ENCODE data around the gene NKTR.

NKTR gene

DNA sequence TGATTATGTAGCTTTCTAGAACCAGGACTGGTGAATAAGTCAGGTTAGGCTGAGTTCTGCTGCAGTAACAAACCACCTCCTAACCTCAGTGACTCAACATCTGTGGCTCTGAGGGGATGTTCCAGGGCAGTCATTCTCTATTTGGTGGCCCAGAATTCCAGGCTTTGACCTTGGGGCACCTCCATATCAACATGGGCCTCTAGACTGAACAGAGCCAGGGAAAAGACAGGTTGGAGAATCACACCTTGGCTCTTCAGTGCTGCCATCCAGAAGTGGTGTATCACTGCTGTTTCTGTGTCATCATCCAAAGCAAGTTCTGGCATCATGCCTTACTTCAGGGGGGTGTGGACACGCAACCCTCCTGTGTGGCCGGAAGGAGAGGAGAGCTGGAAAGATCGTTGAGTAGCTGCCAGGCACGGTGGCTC lies 68.3 kb downstream of the NKTR start:
- TF ChIP-seq, protein P1, sequence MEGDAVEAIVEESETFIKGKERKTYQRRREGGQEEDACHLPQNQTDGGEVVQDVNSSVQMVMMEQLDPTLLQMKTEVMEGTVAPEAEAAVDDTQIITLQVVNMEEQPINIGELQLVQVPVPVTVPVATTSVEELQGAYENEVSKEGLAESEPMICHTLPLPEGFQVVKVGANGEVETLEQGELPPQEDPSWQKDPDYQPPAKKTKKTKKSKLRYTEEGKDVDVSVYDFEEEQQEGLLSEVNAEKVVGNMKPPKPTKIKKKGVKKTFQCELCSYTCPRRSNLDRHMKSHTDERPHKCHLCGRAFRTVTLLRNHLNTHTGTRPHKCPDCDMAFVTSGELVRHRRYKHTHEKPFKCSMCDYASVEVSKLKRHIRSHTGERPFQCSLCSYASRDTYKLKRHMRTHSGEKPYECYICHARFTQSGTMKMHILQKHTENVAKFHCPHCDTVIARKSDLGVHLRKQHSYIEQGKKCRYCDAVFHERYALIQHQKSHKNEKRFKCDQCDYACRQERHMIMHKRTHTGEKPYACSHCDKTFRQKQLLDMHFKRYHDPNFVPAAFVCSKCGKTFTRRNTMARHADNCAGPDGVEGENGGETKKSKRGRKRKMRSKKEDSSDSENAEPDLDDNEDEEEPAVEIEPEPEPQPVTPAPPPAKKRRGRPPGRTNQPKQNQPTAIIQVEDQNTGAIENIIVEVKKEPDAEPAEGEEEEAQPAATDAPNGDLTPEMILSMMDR (IDR thresholded peaks at IDR 0.05): no peak
- TF ChIP-seq ZFX (IDR thresholded peaks at IDR 0.05; ENCODE audit: borderline replicate concordance): no peak

DNA sequence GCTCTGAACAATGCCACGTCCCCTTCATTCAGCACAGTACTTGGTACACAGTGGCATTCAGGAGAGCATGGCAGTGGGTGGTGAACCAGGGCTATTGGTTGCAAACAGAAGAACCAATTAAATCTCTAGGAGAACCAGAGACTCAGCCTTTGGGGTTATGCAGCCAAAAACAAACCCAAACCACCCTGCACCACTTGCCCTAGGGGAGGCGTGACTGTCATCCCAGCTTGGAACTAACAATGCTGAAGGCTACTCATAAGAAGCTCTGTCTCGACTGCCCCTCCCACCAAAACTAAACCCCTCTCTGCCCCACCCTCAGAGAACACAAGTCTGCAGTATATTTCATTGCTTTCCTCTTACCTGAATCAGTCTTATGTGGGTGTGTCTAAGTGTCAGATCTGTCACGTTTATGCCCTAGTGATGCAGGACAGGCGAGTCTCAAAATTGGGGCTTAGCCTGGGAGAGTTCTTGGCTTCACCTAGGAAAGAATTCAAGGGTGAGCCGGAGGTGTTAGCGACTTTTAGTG lies 69.6 kb downstream of the NKTR start:
- no peak overlapping the region for H3K27ac ChIP-seq
- TF ChIP-seq, protein P1 (IDR thresholded peaks at IDR 0.05): no peak
- TF ChIP-seq ZFX (IDR thresholded peaks at IDR 0.05; ENCODE audit: borderline replicate concordance): no peak

More for the DNA sequence above, 68.3 kb downstream of the NKTR start:
- H3K27ac ChIP-seq: no peak overlapping the region

DNA sequence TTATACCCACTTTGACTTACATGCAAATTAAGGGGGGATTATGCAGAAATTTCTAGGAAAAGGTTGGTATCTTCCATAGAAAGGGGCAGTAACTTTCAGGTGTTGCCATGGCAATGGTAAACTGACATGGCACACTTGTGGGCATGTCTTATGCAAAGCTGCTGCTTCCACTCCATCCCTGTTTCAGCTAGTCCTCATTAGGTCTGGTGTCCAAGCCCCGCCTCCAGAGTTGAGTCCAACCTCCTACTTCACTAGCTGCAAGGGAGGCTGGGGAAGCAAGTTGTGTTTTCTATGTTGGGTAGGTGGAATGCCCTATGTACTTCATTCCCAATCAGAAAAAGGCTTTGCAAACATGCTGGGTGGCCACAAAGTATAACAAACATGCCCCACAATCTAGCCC lies 70.2 kb downstream of the NKTR start:
- TF ChIP-seq, protein P1 (IDR thresholded peaks at IDR 0.05): no peak
- TF ChIP-seq ZFX (IDR thresholded peaks at IDR 0.05; ENCODE audit: borderline replicate concordance): no peak

DNA sequence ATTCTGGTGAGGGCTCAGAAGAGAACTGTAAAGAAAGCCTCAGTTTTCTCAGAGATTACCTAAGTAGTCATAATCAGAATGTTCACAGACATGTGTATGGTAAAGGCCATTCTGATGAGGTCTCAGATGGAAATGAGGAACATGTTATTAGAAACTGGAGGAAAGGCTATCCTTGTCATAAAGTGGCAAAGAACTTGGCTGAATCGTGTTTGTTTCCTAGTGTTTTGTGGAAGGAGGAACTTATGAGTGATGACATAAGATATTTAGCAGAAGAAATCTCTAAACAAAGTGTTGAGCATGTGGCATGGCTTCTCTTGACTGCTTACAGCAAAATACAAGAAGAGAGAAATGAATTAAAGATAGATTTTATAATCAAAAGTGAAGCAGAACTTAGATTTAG lies 72.0 kb downstream of the NKTR start:
- TF ChIP-seq, protein P1 (IDR thresholded peaks at IDR 0.05): no peak
- TF ChIP-seq ZFX (IDR thresholded peaks at IDR 0.05; ENCODE audit: borderline replicate concordance): no peak
- H3K27ac ChIP-seq: no peak overlapping the region

More for the DNA sequence above, 70.2 kb downstream of the NKTR start:
- no peak overlapping the region for H3K27ac ChIP-seq

DNA sequence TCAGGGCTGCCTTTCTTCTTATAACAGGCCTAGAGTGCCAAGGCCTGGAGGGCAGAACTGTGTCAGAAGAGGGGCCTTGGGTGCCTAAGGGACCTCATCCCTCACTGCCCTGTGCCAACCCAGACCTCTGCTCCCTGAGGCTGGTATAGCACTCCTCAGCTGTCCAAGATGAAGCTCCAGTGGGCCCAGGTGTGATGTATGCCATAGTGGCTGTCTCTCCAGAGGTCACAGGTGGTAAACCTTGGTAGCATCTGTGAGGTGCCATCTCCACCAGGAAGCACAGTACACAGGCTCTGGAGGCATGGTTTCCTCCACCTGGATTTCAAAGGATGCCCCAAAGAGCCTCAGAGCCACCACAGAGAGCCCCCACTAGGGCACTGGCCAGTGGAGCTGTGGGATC lies 72.6 kb downstream of the NKTR start:
- TF ChIP-seq ZFX (IDR thresholded peaks at IDR 0.05; ENCODE audit: borderline replicate concordance): no peak
- TF ChIP-seq, protein P1 (IDR thresholded peaks at IDR 0.05): no peak

DNA sequence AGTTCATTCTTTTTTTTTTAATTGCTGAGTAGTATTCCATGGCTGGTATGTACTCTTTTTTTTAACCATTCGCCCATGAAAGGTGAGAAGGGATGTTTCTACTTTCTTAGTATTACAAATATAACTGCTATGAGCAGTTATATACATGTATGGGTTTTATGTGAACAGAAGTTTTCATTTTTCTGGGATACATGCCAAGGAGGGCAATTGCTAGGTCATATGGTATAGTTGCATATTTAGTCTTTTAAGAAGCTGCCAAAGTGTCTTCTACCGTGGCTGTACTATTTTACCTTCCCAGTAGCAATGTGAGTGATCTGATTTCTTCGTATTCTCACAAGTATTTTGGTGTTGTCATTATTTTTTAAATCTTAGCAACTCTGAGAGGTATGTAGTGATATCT lies 73.7 kb downstream of the NKTR start:
- no peak overlapping the region for H3K27ac ChIP-seq
- TF ChIP-seq, protein P1 (IDR thresholded peaks at IDR 0.05): no peak
- TF ChIP-seq ZFX (IDR thresholded peaks at IDR 0.05; ENCODE audit: borderline replicate concordance): no peak

More for the DNA sequence above, 72.6 kb downstream of the NKTR start:
- H3K27ac ChIP-seq: no peak overlapping the region

DNA sequence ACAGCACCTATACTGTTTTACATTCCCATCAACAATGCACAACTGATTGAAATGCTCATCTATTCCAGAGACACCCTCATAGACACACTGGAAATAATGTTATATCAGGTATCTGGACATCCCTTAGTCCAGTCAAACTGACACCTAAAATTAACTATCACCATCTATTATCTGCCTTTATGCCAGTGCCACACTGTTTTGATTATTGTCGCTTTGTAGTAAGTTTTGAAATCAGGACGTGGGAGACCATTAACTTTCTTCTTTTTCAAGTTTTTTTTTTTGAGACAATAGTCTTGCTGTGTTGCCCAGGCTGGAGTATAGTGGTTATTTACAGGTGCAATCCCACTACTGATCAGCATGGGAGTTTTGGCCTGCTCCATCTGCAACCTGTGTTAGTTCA lies 75.4 kb downstream of the NKTR start:
- TF ChIP-seq, protein P1 (IDR thresholded peaks at IDR 0.05): no peak
- no peak for TF ChIP-seq ZFX (IDR thresholded peaks at IDR 0.05; ENCODE audit: borderline replicate concordance)
- H3K27ac ChIP-seq: no peak overlapping the region
